Activated CD8-positive, alpha-beta memory T cell treated with anti-CD3 and anti-CD28 coated beads for 36 hours (primary cell): Measurements from ENCODE around the gene SULT2B1. TPM values are rescaled to one million over a fixed set of nuclear protein-coding genes. Genes with fewer than 3 reads are reported as not detected.

Experiments used
- CTCF ChIA-PET: fragments of 350-600 bp; sonication (Branson Sonifier 250); formaldehyde crosslinking; loops from one replicate; lab custom pipeline; 2021; ENCODE audit warnings: antibody characterized with exemption; lab: Charles Lee
- POLR2A ChIA-PET: fragments of 350-600 bp; sonication (Branson Sonifier 250); formaldehyde crosslinking; loops from one replicate; lab custom pipeline; 2021; ENCODE audit warnings: antibody characterized with exemption; lab: Charles Lee
- total RNA-seq, 2 experiments: library from RNA; stranded (reverse); gene quantifications; one replicate each; pipeline ENCODE4 v1.2.3, GENCODE V29; 2021

SULT2B1 gene
- total RNA-seq, 2 experiments from 2014 or later, result not detected

DNA sequence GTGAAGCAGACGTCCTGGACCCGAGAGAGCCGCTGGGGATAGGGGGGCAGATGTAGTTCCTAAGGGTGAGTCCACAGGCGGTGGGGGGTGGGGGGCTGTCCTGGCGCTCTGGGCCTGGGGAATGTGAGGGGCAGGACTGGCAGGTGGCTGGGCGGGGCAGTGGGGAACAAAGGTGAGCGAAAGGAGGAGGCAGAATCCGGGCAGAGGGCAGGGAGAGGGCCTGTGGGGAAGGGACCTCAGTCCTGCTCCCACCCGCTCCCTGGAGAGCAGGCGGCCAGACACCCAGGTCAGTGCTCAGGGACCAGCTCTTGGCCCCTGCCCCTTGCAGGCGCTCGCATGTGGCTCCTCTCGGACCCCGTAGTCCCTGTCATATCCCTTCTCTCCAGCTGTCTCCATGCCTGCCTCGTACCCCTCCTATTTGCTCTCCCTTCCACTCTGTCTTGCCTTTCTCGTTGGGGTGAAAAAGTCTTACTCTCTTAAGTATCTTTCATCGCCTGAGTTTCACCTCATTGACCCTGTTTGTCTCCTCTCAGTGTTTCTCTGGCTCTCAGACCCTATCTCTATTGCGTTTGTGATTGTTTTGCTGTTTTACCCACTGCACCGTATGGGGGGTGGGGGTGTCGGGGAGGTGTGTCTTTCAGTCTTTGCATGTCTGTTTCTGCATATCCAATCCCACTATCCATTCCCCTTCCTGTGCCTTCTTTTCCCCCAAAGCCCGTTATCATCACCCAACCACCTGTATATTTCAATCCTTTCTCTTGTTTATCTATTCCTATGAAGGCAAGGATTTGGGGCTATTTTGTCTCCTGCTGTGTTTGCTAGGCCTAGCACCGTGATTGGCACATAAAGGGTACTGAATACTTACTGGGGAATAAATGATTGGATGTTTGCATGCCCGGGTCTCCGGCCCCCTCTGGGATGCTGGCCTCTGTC, 73.1 kb downstream of the SULT2B1 start:
- ChIA-PET POLR2A (no interaction called here), CTCF (no interaction called here)

DNA sequence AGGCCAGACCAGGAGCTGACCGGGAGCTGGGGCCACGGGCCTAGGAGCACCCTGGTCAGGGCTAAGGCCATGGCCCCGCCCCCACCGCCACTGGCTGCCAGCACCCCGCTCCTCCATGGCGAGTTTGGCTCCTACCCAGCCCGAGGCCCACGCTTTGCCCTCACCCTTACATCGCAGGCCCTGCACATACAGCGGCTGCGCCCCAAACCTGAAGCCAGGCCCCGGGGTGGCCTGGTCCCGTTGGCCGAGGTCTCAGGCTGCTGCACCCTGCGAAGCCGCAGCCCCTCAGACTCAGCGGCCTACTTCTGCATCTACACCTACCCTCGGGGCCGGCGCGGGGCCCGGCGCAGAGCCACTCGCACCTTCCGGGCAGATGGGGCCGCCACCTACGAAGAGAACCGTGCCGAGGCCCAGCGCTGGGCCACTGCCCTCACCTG, 73.9 kb downstream of the SULT2B1 start:
- ChIA-PET CTCF (no interaction called here), POLR2A (no interaction called here)

DNA sequence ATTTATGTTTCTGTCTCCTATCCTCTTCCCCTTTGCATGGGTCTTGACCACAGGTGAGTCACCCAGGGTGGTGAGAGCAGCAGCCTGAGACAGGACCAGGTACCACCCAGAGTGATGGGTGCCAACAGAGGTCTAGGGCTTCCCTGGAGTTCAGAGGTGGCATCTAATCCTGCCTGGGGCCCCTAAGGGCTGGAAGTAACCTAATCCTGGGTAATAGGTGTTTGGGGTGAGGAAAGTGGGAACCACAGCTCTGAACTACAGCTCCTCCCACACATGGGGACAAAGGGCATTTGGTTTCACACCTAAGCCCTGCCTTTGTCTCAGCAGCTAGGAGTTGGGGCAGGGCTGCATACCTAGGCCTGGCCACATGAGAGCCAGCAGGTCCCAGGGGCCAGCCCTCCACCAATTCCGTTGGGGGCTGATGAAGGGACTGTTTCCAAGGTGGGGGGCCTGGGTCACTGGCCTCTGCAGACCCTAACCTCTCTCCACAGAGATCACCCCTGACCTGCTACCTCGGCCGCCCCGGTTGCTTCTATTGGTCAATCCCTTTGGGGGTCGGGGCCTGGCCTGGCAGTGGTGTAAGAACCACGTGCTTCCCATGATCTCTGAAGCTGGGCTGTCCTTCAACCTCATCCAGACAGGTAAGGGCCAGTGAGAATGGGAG, 75.4 kb downstream of the SULT2B1 start:
- ChIA-PET POLR2A (no interaction called here), CTCF (no interaction called here)

DNA sequence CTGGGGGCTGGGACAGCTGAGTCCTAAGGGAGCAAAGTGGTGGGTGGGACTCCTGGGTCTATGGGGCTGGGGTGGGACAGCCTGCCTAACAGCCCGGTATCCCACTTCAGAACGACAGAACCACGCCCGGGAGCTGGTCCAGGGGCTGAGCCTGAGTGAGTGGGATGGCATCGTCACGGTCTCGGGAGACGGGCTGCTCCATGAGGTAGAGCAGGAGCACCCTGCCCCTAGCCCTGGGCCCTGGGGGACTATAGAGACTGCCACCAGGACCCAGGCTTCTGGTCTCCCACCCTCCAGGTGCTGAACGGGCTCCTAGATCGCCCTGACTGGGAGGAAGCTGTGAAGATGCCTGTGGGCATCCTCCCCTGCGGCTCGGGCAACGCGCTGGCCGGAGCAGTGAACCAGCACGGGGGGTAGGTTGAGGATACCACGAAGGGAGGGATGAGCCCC, 75.9 kb downstream of the SULT2B1 start:
- ChIA-PET POLR2A (interaction anchor here (0.6 kb wide), 1 partner anchor 734 kb away, joined by 4 read pairs; the partner anchor contains the start of gene TEAD2), CTCF (no interaction called here)

DNA sequence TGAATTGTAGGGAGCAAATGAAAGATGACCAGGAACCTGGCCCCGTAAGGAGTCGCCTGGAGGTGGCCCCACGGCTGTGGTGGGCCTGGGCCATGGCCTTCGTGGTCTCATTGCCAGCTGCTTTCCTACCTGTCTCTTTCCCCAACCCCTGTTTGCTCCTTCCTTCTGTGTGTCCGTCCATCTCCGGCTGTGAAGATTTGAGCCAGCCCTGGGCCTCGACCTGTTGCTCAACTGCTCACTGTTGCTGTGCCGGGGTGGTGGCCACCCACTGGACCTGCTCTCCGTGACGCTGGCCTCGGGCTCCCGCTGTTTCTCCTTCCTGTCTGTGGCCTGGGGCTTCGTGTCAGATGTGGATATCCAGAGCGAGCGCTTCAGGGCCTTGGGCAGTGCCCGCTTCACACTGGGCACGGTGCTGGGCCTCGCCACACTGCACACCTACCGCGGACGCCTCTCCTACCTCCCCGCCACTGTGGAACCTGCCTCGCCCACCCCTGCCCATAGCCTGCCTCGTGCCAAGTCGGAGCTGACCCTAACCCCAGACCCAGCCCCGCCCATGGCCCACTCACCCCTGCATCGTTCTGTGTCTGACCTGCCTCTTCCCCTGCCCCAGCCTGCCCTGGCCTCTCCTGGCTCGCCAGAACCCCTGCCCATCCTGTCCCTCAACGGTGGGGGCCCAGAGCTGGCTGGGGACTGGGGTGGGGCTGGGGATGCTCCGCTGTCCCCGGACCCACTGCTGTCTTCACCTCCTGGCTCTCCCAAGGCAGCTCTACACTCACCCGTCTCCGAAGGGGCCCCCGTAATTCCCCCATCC, 76.7 kb downstream of the SULT2B1 start:
- ChIA-PET CTCF (interaction anchor here (0.6 kb wide), 1 partner anchor 588 kb away, joined by 3 read pairs; no protein-coding TSS in a partner anchor), POLR2A (interaction anchor here (0.6 kb wide), 2 partner anchors 228 to 733 kb away, joined by 4 read pairs; partner anchors contain the start of gene TEAD2)

DNA sequence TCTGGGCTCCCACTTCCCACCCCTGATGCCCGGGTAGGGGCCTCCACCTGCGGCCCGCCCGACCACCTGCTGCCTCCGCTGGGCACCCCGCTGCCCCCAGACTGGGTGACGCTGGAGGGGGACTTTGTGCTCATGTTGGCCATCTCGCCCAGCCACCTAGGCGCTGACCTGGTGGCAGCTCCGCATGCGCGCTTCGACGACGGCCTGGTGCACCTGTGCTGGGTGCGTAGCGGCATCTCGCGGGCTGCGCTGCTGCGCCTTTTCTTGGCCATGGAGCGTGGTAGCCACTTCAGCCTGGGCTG, 77.3 kb downstream of the SULT2B1 start:
- CTCF ChIA-PET, result interaction anchor here (0.6 to 1.1 kb wide), 2 partner anchors 140 to 587 kb away, joined by 3 read pairs; no protein-coding TSS in a partner anchor
- POLR2A ChIA-PET, result interaction anchor here (0.6 kb wide), 1 partner anchor 228 kb away, joined by 4 read pairs; no protein-coding TSS in a partner anchor

DNA sequence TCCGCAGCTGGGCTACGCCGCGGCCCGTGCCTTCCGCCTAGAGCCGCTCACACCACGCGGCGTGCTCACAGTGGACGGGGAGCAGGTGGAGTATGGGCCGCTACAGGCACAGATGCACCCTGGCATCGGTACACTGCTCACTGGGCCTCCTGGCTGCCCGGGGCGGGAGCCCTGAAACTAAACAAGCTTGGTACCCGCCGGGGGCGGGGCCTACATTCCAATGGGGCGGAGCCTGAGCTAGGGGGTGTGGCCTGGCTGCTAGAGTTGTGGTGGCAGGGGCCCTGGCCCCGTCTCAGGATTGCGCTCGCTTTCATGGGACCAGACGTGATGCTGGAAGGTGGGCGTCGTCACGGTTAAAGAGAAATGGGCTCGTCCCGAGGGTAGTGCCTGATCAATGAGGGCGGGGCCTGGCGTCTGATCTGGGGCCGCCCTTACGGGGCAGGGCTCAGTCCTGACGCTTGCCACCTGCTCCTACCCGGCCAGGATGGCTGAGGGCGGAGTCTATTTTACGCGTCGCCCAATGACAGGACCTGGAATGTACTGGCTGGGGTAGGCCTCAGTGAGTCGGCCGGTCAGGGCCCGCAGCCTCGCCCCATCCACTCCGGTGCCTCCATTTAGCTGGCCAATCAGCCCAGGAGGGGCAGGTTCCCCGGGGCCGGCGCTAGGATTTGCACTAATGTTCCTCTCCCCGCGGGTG, 77.8 kb downstream of the SULT2B1 start:
- POLR2A ChIA-PET, result interaction anchor here (1.3 kb wide), 1 partner anchor 11 kb away, joined by 3 read pairs; the partner anchor contains the start of genes RPL18 and SPHK2
- CTCF ChIA-PET, result interaction anchor here (0.6 to 1.1 kb wide), 2 partner anchors 36 to 140 kb away, joined by 3 read pairs; no protein-coding TSS in a partner anchor

DNA sequence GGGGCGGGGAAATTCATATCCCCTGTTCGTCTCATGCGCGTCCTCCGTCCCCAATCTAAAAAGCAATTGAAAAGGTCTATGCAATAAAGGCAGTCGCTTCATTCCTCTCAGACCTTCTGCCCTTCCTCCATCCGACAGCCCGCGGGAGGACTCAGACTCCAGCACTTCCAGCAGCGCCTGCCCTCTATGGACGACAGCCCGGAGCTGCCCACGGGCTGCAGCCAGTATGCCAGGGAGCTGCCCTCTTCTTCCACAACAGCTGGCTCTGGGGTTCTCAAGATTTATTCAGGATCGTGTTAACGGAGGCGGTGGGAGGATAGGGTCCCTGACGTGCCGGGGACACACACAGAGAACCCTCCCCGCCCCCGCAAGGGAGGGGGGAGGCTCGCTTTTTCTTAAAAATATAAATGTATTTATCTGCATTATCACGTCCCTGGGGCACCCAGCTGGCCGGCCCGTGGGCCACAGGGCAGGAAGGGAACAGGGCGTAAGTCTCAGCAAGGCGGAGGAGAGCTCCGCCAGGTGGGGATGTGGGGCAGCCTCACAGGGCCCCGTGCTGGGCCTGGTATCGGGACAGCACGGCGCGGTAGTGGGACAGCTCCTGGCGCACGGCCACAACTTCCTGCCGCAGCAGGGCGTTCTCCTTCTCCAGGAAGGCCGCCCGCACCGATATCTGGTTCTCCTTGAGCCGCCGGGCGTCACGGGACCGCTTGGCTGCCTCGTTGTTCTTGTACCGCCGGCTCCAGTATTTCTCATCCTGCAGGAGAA, 78.5 kb downstream of the SULT2B1 start:
- POLR2A ChIA-PET, result interaction anchor here (0.6 to 1.3 kb wide), 2 partner anchors 11 to 222 kb away, joined by 3 read pairs; partner anchors contain the start of genes RPL18 and SPHK2
- CTCF ChIA-PET, result interaction anchor here (1.1 to 1.4 kb wide), 2 partner anchors 15 to 141 kb away, joined by 3 to 5 read pairs; partner anchors contain the start of gene CA11

DNA sequence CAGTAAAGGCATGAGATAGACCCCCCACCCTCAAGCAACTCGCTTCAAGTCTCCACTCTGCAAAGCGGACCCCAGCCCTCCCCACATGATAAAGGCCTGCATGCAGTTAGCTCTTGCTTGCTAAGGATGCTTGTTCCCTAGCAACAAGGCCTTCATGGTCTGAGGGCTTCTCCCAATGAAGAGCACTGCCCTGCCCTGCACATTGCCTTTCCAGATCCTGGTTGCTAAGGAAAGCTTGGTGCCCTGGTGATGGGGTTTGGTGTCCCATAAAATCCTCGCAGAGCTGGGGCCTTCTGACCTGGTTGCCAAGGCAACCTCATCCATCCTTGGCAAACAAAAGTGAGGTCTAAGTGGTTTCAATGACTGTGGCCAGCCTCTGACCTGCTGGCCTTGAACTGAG, 79.3 kb downstream of the SULT2B1 start:
- CTCF ChIA-PET, result interaction anchor here (1.4 kb wide), 1 partner anchor 14 kb away, joined by 5 read pairs; the partner anchor contains the start of gene CA11
- POLR2A ChIA-PET, result interaction anchor here (0.6 kb wide), 3 partner anchors 15 to 221 kb away, joined by 3 read pairs; no protein-coding TSS in a partner anchor

DNA sequence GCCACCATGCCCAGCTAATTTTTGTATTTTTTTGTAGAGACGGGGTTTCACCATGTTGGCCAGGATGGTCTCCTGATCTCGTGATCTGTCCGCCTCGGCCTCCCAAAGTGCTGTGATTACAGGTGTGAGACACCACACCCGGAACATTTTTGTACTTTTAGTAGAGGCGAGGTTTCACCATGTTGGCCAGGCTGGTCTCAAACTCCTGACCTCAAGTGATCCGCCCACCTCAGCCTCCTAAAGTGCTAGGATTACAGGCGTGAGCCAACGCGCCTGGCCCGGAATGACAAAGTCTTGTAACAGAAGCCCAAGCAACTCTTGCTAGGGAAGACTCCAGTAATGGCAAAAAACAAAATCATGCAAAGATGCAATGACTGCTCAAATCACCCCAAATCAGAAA, 80.3 kb downstream of the SULT2B1 start:
- ChIA-PET CTCF (interaction anchor here (0.6 kb wide), 1 partner anchor 21 kb away, joined by 3 read pairs; no protein-coding TSS in a partner anchor), POLR2A (interaction anchor here (1.4 to 2.8 kb wide), 2 partner anchors 9 to 15 kb away, joined by 5 to 22 read pairs; partner anchors contain the start of genes RPL18 and SPHK2)

DNA sequence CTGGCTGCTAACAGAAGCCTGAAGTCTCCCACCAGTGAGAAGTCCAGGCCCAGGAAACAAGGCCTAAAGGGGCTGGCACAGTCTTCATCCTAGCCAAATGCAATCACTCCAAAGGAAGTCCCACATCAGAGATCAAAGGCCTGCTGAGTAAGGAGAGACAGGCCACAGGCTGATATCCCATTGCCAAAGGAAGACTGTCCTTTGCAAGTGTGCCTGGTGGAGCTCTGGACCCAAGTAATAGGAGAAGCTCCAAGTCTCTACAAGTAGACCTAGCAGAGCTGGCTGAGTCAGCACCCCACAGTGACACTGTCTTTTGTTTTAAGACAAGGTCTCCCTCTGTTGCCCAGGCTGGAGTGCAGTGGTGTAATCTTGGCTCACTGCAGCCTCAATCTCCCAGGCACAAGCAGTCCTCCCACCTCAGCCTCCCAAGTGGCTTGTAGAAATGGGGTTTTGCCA, 80.7 kb downstream of the SULT2B1 start:
- ChIA-PET CTCF (interaction anchor here (0.6 kb wide), 1 partner anchor 21 kb away, joined by 3 read pairs; no protein-coding TSS in a partner anchor), POLR2A (interaction anchor here (1.4 to 2.8 kb wide), 2 partner anchors 9 to 15 kb away, joined by 5 to 22 read pairs; partner anchors contain the start of genes RPL18 and SPHK2)

DNA sequence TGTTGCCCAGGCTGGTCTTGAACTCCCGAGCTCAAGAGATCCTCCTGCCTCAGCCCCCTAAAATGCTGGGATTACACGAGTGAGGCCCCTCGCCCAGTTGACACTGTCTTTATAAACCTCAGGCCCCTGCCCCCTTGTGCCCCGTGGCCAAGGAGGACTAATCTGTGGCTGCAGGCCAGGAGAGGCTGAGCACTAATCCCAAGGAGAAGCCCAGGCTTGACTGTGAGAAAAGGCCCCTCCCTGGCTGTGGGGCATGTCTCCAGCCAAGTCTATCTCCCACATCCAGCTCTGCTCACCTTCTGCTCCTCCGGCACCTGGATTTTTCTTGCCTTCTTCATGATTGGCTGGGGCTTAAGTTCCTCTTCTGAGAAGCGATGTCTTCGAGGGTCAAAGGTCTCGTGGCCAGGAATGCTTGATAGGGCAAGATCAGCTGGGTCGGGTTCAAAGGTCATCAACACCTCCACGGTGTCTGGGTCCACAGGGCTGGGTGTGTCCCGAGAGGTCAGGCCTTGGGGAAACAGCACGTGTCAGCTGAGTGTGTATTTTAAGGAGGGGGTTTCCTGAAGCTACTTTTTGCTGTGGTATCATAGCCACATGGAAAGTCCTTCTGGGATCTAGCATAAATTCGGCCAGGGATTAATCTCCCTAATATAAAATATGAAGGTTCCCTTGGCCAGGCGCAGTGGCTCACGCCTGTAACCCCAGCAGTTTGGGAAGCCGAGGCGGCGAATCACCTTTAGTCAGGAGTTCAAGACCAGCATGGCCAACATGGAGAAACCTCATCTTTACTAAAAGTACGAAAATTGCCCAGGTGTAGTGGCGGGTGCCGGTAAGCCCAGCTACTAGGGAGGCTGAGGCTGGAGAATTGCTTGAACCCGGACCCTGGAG, 81.4 kb downstream of the SULT2B1 start:
- POLR2A ChIA-PET, result interaction anchor here (0.8 to 2.8 kb wide), 4 partner anchors 10 to 19 kb away, joined by 3 to 22 read pairs (median 4); partner anchors contain the start of genes RPL18 and SPHK2

DNA sequence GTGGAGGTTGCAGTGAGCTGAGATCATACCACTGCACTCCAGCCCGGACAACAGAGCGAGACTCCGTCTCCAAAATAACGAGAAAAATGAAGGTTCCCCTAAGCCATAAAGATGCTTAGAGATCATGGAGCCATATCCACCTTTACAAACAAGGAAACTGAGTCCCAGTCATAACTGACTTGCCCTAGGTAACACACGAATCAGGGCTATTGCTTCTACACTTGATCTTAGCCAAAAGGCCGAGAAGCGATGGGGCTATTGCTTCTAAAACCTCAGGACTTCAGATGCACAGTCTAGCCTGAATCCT, 82.0 kb downstream of the SULT2B1 start:
- CTCF ChIA-PET, result interaction anchor here (0.7 to 1.9 kb wide), 5 partner anchors 10 to 314 kb away, joined by 3 to 8 read pairs (median 4); partner anchors contain the start of genes CA11, RPL18 and SPHK2
- POLR2A ChIA-PET, result interaction anchor here (0.8 to 2.8 kb wide), 4 partner anchors 10 to 20 kb away, joined by 3 to 22 read pairs (median 4); partner anchors contain the start of genes CA11, RPL18 and SPHK2

More for the DNA sequence above, 81.4 kb downstream of the SULT2B1 start:
- CTCF ChIA-PET, result interaction anchor here (0.7 to 1.9 kb wide), 5 partner anchors 10 to 314 kb away, joined by 3 to 8 read pairs (median 4); partner anchors contain the start of genes CA11, RPL18 and SPHK2

DNA sequence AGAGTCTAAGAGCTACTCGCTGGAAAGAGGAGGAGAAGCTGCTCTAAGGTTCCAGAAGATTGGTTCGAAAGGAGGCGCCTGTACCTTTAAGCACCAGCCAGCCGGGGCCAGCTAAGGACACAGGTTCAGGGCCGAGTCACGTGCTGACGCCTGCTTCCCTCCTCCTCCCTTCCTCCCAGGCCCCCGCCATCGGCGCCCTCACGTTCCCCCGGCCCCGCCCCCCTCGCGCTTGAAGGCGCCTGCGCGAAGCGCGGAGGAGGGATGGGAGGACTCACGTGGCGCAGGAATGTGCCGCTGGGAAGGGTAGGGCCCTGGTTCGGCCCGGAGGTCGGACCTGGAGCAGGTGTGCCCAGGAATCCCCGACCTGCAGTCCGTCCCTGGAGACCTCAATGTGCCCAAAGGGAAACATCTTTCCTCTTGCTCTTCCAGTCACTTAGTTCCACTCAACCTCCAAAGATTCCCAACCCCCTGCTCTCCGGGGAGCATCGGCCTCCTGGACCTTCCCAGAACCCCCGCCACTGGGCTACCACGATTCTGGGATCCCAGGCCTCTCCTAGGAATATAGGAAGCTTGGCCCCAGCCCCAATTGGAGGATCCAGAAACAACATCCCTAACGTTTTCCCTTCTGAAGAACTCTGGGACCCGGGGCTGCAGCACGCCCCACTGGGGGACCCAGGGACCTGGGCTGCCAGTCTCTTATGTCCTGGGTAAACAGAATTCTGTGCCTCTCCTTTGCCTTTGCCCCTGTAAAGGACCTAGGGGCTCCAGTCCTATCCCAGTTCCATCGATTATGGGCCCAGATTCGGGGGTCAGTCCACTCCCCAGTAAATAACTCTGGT, 82.7 kb downstream of the SULT2B1 start:
- CTCF ChIA-PET, result interaction anchor here (0.7 to 1.9 kb wide), 5 partner anchors 9 to 315 kb away, joined by 3 to 8 read pairs (median 4); partner anchors contain the start of genes CA11, RPL18 and SPHK2

More for the DNA sequence above, 82.7 kb downstream of the SULT2B1 start:
- POLR2A ChIA-PET, result interaction anchor here (0.8 to 2.8 kb wide), 3 partner anchors 11 to 17 kb away, joined by 4 to 22 read pairs (median 4); partner anchors contain the start of genes CA11, RPL18 and SPHK2
